Mesenteric fat pad (tissue), 1 donor: ENCODE results near the gene CPNE4. TPM values are rescaled to one million over a fixed set of nuclear protein-coding genes. Genes with fewer than 3 reads are reported as not detected.
"Not testable (repeated sequence)": the region's sequence is repeated elsewhere in the genome, so short reads cannot be mapped to it uniquely, and the experiment has no call there.

ENCODE experiments used
- DNase-seq: peaks from one replicate; pipeline ENCODE4 v3.0.0-alpha.2; 2020; ENCODE audit warnings: low spot score
- total RNA-seq: library from RNA; stranded (reverse); fragmentation: NEBNext Ultra II Directional; extraction: Animal tissue kit (Norgen Biotek cat#: 25700); gene quantifications from one replicate; pipeline ENCODE4 v1.2.1, GENCODE V29; 2021
- donor health status: DM: yes; HTN: yes; CAD: no.

The CPNE4 gene
- total RNA-seq, 1 donor from 2014 or later: not detected

DNA sequence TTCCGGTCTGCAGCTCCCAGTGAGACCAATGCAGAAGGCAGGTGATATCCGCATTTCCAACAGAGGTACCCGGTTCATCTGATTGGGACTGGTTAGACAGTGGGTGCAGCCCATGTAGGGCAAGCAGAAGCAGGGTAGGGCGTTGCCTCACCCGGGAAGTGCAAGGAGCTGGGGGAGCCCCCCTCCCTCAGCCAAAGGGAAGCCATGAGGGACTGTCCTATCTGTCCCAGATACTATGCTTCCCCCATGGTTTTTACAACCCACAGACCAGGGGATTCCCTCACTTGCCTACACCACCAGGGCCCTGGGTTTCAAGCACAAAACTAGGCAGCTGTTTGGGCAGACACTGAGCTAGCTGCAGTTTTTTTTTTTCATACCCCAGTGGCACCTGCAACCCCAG is 71.8 kb downstream of the CPNE4 start:
- DNase-seq: no peak

DNA sequence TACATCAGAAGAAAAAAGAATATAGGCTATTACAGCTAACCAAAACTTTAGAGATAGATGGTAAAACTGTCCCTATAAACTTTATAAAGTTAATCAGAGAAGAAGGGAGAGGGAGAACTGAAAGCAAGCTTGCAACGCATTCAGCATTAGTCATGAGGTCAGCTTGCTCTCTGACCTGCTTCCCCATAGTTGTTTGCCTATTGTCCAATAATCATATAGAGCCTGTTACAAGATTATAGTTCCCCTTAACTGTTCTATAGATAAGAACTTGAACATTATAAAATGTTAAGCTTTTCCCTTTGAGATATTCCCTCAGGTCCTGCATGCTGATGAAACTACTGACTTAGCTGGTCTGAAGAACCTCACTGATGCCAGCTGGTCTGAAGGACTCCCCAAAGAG is 74.5 kb downstream of the CPNE4 start:
- no peak for DNase-seq

DNA sequence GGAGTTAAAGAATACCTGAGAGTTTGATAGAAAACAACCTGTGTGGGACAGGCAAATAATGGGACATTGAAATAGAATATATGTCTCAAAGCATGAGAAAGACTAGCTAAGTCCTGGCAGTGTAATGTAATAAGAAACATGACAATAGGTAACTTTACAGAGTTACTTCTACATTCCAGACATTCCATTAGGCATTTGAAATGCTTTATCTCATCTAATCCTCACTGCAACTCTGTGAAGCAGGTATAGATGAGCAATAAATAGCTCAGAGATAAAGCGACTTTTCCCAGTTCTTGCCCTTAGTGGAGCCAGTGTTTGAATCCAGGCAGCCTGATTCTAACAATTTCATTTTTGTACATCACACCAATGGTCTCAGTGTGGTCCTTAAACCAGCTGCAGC is 76.8 kb downstream of the CPNE4 start:
- DNase-seq: no peak

DNA sequence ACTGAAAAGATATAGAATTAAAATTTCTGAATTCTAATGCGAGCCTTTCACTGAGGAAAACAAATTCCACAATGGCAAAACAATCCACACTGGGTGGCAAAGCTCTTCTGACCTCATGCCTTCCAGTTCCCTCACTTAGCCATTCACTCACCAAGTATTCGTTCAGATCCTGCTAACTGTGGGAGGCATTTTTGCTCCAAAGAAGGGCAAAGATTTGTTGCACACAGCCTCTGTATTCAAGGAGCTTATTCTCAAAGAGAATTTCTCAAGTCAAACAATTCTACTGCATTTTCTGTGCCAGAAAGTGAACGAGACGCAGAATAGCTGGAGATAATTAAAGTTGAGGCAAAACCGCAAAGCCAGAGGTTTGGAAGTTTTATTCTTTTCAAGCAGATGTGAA is 77.3 kb downstream of the CPNE4 start:
- no peak for DNase-seq

DNA sequence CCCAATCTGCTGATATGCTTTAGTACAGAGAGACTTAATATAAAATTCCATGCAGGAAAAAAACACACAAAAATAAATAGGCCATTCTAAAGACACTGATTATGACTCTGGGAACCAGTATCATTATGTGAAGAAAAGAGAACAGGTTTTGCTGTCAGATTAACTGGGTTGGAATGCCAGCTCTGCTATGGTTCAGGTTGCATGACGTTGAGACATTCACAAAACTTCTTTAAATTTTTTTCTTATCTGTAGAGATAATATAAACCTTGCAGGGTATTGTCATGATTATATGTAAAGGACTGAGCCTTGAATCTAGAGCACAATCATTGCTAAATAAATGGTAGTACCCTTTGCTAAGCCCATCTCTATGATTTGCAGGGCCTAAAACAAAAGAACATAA is 86.0 kb downstream of the CPNE4 start:
- DNase-seq: no peak

DNA sequence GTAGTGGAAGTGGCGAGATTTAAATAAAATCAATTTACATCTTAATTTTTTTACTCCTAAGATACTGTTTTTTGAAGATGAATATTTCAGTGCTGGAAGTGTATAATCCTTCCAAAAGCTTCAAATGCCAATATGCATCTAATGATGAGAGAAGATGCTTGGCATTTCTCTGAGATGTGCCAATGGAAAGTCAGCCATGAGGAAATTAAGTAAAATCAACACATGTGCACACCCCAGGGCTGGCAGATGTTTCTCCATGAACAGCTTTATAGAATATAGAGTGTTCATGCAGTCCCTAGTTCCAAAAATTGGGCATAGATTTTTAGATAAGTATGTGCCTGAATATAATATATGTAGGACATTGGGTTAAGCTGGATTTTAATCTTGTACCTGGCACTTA is 90.1 kb downstream of the CPNE4 start:
- DNase-seq: no peak

DNA sequence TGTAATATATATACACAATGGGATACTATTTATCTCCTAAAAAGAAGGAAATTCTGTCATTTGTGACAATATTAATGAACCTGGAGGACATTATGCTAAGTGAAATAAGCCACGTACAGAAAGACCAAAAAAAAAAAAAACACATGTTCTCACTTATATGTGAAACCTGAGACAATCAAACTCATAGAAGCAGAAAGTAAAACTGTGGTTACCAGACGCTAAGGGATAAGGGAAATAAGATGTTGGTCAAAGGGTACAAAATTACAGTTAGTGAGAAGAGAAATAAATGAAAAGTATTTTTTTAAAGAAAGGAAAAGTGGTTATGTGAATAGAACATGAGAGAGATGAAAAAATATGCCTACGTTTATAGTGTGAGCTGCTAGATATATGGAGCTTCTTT is 101.1 kb downstream of the CPNE4 start:
- no peak for DNase-seq

DNA sequence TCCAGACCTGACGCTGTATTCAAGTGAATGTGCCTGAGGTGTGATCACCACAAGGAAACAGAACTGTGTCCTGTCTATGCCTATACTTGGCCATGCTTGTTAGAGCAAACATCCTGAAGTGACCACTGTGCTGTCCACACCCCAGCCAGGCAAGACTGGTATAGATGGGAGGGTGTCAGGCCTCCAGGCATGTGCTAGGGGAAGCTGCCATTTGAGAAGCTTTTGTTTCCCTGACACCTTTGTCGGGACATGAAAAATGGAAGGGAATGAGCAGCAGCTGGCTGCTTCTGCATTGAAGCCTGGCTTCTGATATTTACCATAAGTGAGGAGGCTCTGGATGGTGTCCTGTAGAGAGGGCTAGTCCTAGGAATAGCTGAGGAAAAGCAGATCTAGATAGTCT is 106.2 kb downstream of the CPNE4 start:
- no peak for DNase-seq

DNA sequence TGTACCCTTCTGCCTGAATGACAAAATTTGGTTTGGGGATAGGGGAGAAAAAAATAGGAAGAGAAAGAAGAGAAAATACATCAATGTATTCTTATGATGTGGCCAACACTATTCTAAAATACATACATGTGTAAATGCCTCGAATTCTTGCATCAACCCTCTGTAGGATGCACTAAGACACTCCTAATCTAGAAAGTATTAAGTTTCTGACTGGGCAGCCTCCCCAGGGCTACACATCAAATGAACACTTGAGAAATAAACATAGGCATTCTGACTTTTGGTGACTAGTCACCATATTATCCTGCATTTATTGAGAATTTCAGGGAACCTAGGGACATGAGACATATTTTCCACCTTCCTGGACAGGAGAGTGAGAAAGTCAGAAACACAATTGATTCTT is 109.2 kb downstream of the CPNE4 start:
- no peak for DNase-seq

DNA sequence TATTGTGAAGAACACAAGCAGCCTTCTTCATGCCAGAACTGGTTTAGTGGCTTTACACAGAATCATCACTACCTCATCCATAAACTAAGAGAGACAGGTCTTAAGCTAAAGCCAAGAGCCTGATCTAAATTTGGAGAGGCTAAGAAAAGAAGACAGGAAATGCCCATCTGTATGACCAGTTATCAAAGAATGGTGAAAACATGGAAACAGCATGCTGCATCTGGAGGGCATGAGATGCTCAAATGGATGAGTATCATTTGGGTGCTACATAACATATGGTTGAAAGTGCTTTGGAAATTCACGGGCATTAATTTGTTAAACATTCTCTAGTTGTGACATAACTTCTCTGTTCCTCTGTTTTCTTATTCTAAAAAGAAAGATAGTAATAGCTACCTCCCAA is 112.5 kb downstream of the CPNE4 start:
- no peak for DNase-seq

DNA sequence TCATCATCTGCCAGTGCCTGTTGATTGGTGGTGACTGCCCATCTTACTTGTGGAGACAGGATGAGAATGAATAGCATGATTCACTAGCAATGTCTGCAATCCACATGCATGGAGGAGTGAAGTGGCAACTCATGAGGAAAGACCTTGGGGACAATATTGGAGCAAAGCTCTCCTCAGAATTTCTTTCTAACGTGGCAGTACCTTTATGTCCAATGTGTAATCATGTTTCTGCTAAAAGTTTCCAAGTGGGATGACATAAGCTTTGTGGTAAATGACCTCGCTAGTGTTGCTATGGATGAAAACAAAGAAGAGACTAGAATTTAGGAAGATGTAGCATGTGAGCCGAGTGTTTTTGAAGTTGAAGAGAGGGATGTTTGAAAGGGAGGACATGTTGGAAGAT is 117.8 kb downstream of the CPNE4 start:
- no peak for DNase-seq

DNA sequence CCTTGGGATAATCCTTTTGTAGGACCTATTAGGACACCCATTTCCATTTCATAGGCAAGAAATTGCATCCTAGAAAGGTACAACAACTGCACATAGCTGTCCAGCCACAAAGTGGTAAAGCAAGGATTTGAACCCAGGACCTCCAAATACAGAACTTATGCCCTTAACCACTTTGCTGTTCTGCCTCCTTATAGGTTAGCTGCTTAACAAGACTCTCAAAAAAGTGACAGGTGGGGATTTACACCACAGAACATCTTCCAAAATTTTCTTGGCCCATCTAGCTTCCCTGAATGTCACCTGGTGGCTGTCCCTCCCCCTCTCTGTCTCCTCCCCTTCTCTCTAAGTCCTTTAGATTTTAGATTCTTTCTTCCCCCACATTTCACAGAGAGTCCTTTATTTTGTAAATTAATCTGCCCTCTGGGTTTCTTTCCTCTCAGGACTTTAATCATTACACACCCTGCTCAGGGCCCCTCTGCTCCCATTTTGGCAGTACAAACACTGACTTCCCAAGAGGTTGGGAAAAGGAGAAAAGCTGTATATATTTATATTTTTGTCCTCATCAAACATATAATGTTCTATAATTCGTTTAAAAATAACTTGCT is 120.6 kb downstream of the CPNE4 start:
- no peak for DNase-seq

DNA sequence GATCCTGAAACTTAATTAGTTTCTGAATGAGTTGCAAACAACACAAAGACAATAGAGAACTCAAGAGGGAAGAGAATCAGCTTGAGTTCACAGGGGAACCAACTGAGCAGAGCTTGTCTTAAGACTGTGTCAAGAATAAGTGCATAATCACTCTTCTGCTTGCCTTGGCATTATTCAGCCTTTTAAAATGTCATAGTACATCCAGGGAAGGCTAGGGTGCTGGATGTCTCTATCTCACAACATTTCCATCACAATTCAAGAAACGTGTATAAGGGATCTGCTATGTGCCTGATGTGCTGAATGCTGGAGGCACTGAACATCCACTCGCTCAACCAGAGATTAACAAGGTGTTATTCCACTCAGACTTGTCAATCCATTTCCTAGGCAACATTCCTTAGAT is 122.6 kb downstream of the CPNE4 start:
- no peak for DNase-seq

DNA sequence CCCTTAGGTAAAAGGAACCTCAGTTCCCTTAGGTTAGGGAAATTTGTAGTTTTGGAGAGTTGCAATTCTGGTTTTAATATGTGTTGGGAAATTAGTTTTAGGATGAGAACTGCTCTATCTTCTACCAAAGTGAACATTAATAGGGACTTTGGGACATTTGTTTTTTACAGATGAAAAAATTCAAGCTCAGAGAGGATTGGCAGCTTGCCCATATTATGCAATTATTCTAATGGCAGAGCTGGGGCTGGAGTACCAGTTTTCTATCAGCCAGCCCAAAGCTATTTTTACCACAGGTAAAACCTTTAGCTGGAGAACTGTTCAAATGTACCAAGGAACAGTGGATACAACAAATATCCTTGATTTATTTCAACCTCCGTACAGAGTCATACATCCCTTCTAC is 127.0 kb downstream of the CPNE4 start:
- DNase-seq: no peak

DNA sequence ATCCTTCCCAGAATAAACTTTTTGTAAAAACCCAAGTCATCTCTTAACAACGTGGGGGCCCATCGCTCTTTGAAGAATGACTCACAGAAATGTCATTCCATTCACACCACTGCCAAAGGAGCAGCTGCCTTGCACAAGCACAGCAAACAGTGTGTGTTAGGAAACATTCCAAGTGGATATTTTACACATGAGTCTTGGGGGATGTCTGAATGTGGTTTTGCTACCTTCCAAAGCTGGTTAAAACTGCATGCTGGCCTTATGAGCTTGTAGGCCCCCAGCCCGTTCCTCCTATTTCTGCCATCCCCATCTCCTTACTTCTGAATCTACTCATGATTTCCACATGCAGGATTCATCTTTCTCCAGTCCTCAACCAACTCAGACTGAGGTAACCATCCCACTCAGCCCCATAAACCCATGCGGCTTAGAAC is 130.8 kb downstream of the CPNE4 start:
- no peak for DNase-seq

DNA sequence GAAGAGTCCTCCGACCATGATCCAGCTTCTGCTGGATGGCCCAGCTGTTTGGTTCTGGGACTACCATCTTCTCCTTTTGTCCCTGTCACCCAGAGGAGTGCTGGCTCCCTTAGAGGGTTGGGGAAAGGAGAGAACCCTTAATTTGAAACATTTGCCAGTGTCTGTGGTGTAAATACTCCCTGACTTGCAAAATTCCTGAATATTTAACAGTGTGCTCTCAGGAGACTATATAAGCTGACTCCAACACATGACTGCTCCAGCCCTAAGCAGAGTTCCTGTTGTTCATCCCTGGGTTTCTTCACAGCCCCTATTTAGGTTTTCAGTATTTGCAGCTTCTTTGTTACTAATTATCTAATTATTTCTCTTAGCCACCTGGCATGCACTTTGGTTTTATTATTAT is 133.1 kb downstream of the CPNE4 start:
- no peak for DNase-seq

DNA sequence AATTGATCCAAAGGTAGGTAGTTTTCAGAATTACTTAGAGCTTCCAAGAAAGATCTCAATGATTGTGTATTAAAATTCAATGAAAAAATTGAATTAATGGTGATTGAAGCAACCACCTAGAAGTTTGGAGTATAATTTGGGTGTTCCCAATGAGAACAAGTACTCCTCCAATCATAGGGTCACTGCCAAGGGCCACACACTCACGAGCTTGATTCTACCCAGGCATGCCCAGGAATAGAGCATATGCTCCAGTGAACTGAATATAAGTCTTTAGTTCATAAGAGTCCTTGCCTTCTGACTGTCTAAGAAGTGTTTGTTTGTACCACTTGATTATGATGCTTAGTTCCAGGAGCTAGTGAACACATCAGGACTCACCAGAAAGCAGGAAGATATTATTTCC is 133.9 kb downstream of the CPNE4 start:
- DNase-seq: no peak

DNA sequence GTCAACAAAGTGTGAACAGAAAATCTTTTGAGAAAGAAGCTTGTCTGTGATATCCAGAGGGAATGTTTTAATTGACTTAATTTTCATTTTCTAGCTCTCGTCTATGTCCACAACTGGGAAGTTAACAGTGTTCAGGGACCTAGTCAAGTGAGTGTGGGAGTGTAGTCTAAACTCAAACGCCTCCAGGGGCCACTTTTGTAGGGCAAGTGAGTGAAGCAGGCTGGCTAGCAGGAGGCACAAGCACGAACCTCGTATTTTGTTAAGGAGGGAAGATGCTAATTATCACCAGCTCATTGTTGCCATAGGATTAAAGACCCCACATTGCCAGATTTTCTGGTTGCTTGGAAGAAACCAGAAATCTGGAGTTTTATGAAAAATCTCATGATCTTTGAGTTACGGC is 135.8 kb downstream of the CPNE4 start:
- no peak for DNase-seq

DNA sequence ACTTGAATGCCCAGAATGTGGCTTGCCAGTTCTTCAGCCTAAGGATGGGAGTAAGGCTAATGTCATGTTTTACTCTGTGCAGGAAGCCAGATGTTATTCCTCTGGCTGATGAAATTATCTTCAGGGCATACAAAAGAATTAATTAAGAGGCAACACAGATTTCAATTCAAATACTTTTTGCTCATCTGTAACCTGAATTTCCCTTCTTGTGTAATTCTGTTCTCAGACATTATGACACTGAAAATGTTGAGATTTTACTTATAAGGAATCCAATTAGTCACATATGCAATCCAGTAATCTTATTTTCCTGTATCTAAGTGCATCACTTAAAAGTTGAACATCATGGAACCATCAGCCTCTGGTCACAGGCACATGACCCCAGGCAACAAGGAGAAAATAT is 136.5 kb downstream of the CPNE4 start:
- DNase-seq: no peak

DNA sequence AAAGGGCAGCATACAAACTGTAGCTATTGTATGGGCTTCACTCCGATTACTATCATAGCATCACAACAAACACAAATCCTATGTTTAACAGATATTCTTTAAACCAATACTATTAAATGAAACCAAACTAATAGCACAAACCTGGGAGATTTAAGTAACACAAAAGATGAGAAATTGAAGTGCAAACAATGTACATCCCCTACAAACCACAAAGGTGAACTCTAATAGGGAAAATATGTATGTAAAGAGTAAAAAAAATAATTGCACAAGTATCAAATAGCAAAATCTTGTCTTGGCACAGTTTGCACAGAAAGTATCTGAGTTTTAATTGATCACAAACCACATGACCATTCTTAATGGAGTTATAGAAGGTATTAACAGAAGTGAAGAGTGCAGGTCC is 138.5 kb downstream of the CPNE4 start:
- no peak for DNase-seq

DNA sequence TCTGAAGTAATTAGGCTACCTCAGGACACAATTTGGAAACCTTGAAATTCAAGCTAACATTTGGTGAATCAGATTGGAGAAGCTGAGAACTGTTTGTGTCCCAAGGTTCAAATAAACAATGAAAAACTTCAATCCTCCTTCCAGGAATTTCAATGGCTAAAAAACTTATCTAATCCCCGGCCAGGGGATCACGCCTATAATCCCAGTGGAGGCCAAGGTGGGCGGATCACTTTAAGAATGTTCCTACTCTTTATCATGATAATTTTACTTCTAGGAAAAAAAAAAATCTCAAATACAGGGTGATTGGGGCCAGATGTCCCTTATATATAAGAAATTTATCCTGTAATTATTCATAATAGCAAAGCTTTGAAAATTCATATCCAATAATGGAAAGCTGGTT is 139.0 kb downstream of the CPNE4 start:
- no peak for DNase-seq

DNA sequence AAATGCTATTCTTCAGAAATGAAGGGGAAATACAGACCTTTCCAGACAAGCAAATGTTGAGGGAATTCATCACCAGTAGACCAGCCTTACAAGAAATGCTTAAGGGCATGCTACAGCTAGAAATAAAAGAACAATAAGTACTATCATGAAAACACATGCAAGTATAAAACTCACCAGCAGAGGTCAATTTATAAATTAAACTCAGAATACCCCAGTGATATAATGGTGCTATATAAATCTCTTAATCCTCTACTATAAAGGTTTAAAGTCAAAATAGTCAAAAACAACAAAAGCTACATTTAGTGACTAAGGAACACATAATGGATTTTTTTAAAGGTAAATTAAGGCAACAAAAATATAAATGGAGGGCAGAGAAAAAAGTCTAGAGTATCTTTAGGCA is 142.5 kb downstream of the CPNE4 start:
- no peak for DNase-seq

DNA sequence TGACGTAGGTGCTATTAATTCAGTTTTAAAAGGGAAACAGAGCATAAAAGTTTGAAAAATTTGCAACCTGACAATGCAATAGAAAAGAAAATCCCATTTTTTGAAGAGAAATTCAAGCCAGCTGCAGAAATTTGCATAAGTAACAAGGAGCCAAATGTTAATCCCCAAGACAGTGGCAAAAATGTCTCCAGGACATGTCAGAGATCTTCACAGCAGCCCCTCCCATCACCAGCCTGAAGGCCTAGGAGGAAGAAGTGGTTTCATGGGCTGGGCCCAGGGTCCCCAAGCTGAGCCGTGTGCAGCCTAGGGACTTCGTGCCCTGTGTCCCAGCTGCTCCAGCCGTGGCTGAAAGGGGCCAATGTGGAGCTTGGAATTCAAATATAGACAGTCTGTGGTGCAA is 148.9 kb downstream of the CPNE4 start:
- not testable (repeated sequence) for DNase-seq
